ENCODE results near the gene UTP25.
A peak's percentile ranks its signal among the peaks of the same experiment; 100 is the strongest.
"Not testable (repeated sequence)": the region's sequence is repeated elsewhere in the genome, so short reads cannot be mapped to it uniquely, and the experiment has no call there.

UTP25 gene

DNA sequence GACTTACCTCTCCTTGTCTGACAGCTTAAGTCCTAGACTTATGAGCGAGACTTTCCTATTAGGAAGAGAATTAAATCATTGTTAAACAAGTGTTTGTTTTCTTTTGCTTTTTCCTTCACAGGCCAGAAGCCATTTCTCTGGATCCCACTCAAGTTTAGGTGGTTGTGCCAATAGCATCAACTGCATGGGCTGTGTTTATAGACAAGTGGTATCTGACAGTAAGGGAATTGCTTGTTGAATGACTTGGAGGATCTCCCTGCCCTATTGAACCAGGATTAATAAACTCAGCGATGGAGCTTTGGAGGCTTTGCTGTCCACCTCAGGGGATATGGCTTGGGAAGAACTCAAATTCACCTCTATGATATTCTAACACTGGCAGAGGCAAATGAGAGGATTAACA, 43.7 kb downstream of the UTP25 start:
- no peak for DNase-seq (ENCODE audit: low read depth in 2 of 2)

DNA sequence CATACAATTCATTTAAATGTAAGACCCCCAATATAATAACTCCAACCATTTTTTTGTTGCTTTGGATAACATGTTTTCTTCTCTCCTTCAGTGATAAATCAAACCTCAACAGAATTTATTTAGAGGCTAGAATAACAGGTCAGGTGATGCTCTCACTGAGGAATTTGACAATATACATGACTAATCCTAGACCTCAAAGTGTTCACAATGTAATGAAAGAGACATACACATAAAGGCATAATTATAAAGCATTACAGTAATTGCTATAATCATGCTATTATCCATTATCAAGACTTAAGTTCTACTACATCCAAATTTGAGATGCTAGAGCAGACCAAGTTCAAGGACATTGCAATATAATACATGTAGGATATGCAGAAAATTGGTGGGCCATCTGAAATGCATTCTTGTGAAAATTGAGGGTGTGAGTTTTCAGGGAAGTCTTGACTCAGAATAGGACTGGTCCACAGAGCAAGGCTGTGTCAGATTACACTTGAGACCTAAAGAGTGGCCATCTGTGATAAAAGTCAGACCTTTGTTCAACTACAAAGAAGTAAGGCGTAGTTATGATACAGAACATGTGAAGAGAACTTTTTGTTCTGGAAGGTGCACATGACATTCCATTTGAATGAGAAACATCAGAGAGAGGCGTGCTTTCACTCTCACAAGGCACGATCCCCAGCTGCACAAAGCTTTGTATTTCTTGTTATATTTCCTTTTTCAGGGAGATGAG, 45.5 kb downstream of the UTP25 start:
- no peak for DNase-seq (ENCODE audit: low read depth in 2 of 2)

DNA sequence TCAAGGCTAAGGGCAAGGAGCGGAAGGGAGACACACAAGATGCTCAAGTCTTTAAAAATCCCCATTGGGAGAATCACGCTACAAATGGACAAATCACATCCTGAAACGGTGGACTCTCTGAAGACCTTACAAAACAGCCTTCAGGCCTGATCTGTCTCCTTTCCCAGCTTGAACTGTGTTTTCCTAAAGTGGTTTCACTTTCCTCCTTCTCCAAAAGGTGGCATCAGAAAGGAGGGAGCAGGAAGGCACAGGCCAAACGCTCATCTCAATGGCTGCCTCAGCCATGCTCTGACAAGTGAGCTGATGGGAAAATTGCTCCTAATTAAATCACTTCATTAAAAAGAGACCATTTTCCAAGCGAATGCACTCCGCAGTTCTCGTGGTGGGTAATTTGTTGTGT, 47.7 kb downstream of the UTP25 start:
- no peak for DNase-seq (ENCODE audit: low read depth in 2 of 2)

DNA sequence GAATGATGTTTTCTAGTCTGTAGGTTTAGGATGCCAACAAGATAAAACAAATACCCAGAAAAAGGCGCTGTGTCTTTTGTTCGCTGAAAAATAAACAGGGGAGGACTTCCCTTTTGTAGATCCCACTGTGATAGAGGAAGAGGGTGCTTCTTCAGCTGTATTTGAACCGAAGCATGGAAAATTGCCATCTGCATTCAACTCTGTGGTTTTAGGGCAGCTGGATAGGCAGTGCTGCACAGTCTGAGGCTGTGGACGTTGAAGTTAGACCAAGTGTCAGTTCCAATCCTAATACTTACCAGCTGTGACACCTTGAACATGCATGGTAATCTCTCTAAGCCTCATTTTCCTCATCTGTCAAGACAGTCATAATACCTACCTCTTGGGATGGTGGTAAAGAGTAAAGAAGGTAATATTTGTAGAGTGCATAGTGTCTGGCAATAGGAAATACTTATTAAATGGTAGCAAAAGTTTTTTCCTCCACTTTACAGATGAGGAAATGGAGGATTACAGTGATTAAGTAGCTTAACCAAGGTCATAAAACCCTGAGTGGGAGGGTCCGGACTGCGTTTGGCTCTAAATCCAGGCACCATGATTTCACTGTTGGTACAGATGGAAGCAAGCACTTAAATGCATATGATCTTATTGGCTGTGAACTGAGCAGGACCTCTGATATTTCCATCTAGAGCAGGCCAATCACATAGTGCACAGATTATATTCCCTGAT, 48.5 kb downstream of the UTP25 start:
- DNase-seq (ENCODE audit: low read depth in 2 of 2), result no peak

DNA sequence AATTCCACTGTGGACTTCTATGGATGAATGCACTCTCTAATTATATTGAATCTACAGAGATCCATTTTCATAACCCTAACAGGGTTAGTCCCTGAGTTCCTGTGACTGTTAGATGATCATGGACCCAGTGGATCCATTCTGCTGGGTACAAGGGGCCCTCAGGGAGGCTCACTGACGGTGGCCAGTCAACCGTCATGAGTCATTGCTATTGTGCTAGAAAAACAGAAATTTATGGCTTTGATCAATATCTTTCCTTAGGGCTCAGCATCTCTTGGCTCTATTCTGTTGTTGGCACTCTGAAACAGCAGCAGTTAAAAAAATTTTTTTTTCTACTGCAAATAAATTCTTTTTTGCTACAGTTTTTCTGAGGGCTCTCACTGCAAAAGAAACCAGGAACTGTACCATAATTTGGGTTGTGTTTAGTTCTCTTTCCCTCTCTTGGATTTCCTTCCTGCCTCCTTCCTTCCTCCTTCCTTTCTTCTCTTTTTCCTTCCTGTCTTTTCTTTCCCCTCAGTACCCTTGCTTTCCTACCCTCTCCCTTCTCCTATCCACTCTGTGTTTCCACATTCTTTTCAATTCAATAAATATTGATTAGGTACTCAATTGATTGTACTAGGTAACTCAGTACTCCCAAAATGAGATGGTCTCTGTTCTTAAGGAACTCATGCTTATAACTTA, 49.5 kb downstream of the UTP25 start:
- no peak for DNase-seq (ENCODE audit: low read depth in 2 of 2)

DNA sequence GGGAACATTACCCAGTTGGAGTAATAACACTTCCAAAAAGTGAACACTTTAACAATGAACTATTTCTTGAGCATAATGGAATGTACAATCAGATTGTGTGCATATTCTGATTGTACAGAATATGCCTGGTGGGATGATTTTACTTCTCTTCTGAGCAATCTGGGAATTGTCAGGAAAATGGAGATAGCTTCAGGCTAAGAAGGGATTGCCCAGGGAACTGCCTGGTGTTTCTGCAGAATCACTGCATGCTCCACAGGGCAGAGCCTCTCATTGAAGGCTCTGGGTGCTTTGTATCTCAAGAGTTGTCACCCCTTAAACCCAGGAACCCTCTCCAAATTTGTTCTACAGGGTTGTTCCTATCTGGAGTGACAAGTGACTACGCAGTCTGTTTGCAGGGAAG, 51.2 kb downstream of the UTP25 start:
- no peak for DNase-seq (ENCODE audit: low read depth in 2 of 2)

DNA sequence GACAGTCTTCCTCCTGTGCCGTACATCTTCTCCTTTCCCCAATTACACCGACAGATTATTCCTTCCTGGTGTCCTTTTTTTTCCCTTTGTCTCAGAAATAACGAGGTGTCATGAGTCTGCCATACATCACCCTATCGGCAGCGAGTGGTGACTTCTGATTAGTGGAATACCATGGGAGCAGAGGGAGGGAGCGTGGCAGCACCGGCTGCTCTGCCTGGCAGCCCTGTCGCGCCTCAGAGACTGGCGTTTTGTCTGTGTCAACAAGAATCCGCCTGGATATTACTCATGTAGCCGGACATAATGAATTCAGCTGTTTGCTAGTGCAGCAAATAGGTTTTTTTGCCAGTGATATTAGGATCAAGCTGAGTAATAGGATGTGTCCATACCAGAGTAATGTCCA, 51.8 kb downstream of the UTP25 start:
- no peak for DNase-seq (ENCODE audit: low read depth in 2 of 2)

DNA sequence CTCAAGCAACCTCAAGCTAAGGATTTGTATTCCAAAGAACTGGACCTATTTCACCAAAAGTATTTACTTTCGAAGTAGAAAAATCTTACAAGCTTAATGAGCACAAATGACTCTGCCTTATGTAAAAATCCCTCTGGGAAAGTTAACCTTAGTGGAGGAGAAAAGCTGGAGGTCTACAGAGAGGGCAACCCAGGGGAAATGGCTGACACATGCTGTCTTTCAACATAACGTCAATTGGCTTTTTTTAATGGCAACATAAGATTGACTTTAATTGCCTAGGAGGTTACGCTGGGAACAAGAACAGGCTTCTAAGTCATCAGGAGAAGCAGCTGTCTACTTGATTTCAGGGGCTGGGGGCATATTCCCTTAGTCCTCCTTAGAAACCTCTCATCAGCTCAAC, 52.3 kb downstream of the UTP25 start:
- DNase-seq (ENCODE audit: low read depth in 2 of 2), result no peak

DNA sequence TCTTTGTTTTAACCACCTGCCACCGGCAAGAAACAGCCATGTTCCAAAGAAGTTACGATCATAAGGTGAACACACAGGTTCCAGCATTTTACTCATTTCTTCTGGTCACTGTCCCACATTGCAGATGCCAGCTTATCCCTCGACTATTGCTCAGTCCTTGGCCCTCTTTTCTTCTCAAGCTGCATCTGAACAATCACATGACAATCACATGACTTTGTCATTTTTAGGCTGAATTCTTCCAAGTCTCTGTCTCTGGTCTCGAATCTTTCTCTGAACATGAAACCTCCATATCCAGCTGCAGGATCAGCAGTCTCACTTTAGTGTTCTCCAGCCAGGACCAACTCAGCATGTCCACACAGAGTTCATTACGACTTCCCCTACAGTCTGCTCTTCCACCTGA, 53.8 kb downstream of the UTP25 start:
- DNase-seq (ENCODE audit: low read depth in 2 of 2), result no peak

DNA sequence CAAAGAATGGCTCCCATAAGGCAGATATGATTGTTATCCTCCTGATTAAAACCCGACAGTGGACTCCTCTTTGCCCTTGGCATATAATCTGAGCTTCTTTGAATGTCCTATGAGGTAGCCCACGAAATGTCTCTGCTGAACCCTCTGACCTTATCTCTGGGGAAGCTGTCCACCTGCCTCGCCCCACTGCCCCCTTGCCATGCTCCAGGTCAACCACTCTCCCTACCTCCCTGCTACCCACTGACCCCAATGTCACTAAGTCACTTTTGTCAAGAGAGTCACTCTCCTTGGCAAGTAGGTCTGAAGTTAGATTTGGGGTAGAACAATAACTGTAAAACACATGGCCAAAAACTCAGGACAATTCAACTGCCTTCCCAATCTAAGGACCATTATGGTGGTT, 54.5 kb downstream of the UTP25 start:
- DNase-seq (ENCODE audit: low read depth in 2 of 2), result no peak

DNA sequence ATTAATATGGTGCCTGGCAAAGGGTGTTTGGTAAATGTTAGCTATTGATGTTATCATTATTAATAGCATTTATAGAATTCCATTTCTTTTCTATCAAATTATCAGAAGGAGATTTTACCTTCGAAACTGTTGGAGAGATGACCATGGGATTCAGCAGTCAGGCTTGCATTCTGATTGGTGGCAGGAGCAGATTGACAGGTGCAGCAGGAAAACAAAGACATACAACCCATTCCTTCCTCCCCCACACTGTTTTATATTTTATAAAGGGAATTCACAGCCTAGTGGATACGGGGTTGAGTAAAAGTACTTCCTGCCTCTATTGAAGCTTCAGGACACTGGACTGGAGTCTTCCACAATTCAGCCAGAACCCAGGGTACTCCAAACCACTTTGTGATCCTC, 55.2 kb downstream of the UTP25 start:
- no peak for DNase-seq (ENCODE audit: low read depth in 2 of 2)

DNA sequence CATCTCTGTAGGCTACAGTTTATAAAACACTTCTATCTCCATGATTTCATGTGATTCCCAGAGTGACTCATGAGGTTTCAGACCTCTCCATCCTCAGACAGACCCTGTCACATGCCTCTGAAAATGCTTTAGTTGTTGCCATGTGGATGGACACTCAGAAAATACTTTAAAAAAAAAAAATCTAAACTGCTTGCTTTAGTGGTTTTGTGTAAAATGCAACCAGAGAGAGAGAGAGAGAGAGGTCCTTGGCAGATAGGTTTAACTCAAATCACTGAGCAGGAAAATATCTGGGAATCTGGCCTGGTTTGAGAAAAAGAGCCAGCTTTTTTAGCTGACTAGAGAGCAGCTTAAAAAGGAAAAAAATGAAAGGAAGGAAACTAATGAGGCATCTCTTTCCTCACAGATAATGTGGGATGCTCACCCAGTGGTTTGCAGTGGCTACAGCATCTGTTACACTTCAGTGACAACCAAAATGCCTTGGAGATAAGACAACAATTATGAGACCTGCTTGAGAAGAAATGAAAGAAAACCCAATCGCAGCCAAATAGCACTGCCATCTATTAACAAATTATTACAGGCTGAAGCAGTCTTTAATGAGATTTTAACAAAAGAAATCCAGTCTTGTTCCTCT, 55.7 kb downstream of the UTP25 start:
- DNase-seq (ENCODE audit: low read depth in 2 of 2), result no peak

DNA sequence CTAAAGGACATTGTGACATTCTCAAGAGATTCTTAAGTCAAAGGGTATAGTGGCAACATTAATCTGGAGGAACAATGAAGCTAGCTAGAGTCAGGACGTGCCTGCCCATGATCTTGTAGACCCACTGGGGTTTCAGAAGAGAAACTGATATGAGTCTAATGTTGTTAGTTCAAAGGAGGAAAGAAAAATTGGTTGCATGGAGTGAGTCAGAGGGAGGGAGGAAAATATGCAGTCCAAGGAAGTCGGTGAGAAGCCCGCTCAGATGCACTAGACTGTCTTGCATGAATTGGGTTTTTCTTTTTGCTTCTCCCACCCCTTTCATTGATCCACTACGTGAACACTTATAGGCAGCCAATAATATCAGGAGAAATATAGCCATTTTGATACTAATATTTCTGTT, 56.5 kb downstream of the UTP25 start:
- DNase-seq (ENCODE audit: low read depth in 2 of 2), result no peak

DNA sequence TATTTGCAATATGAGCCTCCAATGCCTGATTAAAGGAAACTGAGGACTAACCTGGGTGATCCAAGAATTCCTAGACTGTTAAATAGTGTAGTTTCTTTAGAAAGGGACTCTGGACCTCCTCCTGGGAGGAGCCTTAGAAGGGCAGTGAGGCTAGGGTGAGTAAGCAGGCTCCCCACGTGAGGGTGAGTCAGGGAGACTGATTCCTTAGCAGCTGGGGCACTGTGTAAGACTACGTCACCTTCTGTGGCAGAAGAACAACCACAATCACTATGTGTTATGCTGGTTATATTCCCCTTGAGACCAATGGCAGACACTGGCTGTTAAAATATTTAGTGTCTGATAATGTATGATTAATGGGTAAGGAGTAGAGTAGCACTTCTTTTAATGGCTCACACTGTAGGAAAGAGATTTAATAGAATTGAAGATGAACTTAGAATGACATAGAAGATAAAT, 56.9 kb downstream of the UTP25 start:
- peak; percentile 47 to 50 for DNase-seq (ENCODE audit: low read depth in 2 of 2)

DNA sequence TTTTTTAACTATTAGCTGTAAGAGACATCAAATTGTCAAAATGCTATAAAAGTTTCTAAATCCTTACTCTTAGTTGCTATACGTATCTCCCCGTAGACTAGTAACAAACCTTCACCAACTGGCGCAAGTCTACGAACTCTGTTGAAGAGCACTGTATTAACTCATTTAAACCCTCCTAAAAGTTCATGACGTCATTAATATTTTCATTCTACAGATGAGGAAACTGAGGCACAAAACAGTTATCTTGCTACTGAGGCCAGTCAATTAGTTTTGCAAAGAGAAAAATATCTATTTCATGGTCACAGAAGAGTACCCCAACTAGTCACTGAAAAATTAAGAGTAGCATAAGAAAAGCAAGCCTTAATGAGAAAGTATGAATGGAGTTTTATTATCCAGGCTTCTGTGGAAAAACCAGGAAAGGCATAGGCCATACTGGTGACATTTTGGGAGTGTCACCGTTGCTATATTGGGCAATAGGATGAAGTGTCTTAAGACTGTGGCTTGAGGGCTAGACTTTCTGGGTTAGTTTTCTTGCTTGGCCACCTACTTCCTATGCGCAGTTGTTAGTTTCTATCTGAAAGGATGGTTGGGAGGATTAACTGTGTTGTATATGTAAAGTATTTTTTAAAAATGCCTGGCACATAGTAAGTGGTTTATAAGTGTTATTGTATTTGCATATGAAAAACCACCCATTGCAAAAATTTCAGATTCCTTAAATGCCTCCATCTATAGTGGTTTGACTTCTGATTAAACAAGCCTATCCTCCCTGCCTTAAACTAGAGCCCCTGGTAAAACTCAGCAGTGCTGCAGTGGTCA, 57.8 kb downstream of the UTP25 start:
- DNase-seq (ENCODE audit: low read depth in 2 of 2), result no peak

DNA sequence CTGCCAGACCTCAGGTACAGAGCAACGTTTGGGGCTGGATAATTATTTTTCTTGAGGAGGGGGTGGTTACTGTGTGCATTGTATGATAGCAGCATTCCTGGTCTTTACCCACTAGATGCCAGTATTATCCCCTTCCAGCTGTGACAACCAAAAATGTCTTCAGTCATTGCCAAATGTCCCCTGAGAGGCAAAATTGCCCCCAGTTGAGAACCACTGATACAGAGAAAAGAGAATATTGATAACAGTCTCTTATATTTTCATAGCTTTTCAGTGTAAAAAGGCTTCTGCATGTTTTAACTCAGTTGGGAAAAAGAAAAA, 58.4 kb downstream of the UTP25 start:
- no peak for DNase-seq (ENCODE audit: low read depth in 2 of 2)

DNA sequence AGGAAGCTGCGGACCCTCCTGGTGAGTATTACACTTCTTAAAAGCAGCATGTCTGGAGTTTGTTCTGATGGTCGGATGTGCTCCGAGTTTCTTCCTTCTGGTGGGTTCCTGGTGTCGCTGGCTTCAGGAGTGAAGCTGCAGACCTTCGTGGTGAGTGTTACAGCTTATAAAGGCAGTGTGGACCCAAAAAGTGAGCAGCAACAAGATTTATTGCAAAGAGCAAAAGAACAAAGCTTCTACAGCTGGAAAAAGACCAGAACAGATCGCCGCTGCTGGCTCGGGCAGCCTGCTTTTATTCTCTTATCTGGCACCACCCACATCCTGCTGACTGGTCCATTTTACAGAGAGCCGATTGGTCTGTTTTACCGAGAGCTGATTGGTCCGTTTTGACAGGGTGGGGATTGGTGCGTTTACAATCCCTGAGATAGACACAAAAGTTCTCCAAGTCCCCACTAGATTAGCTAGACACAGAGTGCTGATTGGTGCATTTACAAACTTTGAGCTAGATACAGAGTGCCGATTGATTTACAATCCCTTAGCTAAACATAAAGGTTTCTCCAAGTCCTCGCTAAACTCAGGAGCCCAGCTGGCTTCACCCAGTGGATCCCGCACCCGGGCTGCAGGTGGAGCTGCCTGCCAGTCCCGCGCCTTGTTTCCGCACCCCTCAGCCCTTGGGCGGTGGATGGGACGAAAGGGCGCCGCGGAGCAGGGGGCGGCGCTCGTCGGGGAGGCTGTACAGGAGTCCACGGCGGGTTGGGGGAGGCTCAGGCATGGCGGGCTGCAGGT, 60.7 kb downstream of the UTP25 start:
- DNase-seq (ENCODE audit: low read depth in 2 of 2), result not testable (repeated sequence)

DNA sequence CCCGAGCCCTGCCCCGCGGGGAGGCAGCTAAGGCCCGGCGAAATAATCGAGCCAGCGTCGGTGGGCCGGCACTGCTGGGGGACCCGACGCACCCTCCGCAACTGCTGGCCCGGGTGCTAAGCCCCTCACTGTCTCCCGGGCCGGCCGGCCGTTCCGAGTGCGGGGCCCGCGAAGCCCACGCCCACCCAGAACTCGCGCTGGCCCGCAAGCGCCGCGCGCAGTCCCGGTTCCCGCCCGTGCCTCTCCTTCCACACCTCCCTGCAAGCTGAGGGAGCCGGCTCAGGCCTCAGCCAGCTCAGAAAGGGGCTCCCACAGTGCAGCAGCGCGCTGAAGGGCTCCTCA, 61.3 kb downstream of the UTP25 start:
- DNase-seq (ENCODE audit: low read depth in 2 of 2), result no peak

DNA sequence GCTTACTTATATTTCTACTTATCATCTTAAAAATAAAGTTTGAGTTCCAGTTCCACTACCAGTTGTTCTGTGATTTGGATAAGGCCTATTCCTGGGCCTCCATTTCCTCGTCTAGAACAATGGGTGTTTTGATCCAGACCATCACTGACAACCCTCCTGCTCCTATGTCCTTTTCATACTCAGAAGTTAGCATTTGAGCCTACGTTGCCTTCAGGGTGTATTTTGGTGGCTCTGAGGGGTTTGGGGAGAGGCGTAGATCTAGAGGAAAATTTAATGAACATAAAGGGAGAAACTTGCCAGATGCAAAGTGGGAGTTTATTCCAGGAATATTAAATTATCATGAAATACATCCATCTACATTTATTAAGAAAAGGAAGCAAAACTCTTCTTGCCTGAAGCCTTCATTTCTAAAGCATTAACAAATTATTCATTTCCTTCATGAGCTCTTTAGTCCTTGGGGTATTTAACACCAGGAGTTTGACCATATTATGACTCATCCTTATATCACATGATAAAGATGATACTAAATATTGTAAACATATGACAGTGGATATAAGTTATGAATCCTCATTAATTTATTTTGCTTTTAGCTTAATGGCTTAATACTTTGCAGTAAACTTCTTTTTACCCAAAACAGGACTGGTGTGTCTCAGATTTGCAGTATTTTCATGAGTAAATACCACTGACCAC, 63.0 kb downstream of the UTP25 start:
- DNase-seq (ENCODE audit: low read depth in 2 of 2), result no peak

DNA sequence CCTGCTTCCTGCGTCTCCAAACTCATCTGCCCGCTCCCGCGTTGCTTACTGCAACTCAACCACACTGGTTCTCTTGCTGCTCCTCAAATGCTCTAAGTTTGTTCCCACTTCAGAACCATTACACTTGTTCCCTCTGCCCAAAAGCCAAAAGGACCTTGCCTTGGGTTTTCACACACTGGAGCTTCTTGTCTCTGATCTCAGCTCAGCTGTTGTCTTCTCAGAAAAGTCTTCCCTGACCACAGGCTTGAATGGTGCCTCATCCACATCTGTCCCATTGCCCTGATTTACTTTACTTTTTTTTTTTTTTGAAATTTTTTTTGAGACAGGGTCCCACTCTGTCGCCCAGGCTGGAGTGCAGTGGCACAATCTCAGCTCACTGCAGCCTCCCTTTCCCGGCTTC, 66.0 kb downstream of the UTP25 start:
- no peak for DNase-seq (ENCODE audit: low read depth in 2 of 2)

DNA sequence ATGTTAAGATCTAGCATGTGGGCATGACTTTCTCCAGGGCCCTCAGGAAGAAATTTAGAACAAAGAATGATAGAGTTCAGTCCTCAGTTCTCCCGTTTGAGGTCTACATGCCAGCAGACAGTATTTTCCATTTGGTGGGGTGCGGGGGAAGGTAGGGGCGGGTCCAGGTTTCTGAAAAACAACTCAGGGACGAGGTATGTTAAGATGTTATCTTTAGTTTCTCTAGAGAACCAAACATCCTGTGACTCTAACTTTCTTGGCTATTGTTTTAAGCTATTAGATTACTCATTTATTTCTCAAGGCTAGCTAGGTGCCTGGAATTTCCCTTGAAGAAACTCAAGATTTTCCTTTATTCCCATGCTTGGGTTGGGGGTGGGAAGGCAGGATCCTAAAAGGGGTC, 67.9 kb downstream of the UTP25 start:
- peak in 1 of 2 donors; percentile 5 for DNase-seq (ENCODE audit: low read depth in 2 of 2)

Measured in stimulated activated CD4-positive, alpha-beta T cell treated with anti-CD3 and anti-CD28 coated beads, Interleukin-15, amount 100 ng/mL, for 48 hours (primary cell).